Measurements from ENCODE around the gene STAT6. TPM values are rescaled to one million over a fixed set of nuclear protein-coding genes. Genes with fewer than 3 reads are reported as not detected.

Gene STAT6
- total and polyA plus RNA-seq, 10 of the 15 experiments (the other 5 are each of a cell fraction or from before 2014, with no cell fraction given) = 14.2 to 176 (median 89.6) TPM

DNA sequence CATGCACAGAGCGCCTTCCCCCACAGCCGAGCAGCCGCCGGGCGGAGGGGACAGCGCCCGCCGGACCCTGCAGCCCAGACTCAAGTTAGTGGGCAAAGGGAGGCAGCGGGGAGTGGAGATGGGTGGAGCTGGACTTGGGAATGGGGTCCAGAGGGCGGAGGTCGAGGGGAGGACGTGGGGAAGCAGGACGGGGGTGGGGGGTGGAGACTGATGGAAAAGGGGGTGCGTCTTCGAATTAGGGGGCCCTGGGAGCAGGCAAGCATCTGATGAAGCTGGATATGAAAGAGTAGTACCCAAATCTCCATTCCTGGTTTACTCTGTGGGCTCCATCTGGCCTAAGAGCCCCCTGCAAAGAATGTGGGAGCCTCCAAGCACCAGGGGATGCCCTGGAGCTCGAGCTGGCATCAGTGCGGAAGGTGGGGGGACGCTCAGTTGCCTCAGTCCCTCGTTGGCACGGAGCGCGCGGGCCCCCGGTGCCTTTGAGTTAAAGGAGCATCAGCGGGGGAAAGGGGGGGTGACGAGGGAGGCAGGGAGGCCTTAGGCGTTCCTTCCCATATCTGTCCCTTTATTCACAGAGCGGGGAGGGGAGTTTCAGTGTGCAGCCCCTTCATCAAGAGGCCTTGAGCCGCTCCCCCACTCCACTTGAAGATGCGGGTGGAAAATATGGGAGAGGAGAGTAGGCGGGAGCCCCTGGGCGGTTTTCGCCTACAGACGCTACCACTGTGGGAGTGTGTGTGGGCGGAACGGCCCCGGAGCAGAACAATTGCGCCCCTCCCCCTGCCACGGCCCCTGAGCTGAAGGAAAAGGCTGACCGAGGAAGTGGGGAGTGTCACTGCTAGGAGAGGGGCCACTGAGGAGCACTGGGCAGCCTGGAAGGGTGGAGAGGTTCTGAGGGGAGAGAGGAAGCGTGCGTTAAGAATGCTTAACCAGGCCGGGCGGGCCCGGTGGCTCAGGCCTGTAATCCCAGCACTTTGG, 21.6 kb downstream of the STAT6 start (continued):
- TF ChIP-seq, protein P1, sequence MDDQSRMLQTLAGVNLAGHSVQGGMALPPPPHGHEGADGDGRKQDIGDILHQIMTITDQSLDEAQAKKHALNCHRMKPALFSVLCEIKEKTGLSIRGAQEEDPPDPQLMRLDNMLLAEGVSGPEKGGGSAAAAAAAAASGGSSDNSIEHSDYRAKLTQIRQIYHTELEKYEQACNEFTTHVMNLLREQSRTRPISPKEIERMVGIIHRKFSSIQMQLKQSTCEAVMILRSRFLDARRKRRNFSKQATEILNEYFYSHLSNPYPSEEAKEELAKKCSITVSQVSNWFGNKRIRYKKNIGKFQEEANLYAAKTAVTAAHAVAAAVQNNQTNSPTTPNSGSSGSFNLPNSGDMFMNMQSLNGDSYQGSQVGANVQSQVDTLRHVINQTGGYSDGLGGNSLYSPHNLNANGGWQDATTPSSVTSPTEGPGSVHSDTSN (IDR thresholded peaks at IDR 0.05; ENCODE audit: insufficient replicate concordance, low read depth, low read length) = no peak
- TF ChIP-seq NBN (IDR thresholded peaks at IDR 0.05) (no peak), SRF (IDR thresholded peaks at IDR 0.05; ENCODE audit: low read depth in 2 of 2, low read length in 2 of 2) (no peak), IRF4 (IDR thresholded peaks at IDR 0.05; ENCODE audit: low read depth, low read length) (no peak), LARP7 (IDR thresholded peaks at IDR 0.05) (no peak), ATF7 (IDR thresholded peaks at IDR 0.05; ENCODE audit: low read depth) (peak; percentile 79), TARDBP (IDR thresholded peaks at IDR 0.05; ENCODE audit: borderline replicate concordance) (no peak), IKZF1 (conservative IDR thresholded peaks at IDR 0.05) (peak; percentile 79), TBL1XR1 (IDR thresholded peaks at IDR 0.05; ENCODE audit: low read depth, low read length) (no peak), BHLHE40 (IDR thresholded peaks at IDR 0.05; ENCODE audit: borderline replicate concordance in 1 of 2, low read depth in 2 of 2, low read length in 1 of 2) (peak; percentile 22 to 30; a peak in 2 of 4 replicates)
- TF ChIP-seq, protein P2, sequence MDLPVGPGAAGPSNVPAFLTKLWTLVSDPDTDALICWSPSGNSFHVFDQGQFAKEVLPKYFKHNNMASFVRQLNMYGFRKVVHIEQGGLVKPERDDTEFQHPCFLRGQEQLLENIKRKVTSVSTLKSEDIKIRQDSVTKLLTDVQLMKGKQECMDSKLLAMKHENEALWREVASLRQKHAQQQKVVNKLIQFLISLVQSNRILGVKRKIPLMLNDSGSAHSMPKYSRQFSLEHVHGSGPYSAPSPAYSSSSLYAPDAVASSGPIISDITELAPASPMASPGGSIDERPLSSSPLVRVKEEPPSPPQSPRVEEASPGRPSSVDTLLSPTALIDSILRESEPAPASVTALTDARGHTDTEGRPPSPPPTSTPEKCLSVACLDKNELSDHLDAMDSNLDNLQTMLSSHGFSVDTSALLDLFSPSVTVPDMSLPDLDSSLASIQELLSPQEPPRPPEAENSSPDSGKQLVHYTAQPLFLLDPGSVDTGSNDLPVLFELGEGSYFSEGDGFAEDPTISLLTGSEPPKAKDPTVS (IDR thresholded peaks at IDR 0.05; ENCODE audit: low read depth, low read length) = no peak
- TF ChIP-seq, protein P3, sequence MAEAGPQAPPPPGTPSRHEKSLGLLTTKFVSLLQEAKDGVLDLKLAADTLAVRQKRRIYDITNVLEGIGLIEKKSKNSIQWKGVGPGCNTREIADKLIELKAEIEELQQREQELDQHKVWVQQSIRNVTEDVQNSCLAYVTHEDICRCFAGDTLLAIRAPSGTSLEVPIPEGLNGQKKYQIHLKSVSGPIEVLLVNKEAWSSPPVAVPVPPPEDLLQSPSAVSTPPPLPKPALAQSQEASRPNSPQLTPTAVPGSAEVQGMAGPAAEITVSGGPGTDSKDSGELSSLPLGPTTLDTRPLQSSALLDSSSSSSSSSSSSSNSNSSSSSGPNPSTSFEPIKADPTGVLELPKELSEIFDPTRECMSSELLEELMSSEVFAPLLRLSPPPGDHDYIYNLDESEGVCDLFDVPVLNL (IDR thresholded peaks at IDR 0.05; ENCODE audit: low read depth, low read length) = no peak
- TF ChIP-seq, protein P4, sequence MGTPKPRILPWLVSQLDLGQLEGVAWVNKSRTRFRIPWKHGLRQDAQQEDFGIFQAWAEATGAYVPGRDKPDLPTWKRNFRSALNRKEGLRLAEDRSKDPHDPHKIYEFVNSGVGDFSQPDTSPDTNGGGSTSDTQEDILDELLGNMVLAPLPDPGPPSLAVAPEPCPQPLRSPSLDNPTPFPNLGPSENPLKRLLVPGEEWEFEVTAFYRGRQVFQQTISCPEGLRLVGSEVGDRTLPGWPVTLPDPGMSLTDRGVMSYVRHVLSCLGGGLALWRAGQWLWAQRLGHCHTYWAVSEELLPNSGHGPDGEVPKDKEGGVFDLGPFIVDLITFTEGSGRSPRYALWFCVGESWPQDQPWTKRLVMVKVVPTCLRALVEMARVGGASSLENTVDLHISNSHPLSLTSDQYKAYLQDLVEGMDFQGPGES (IDR thresholded peaks at IDR 0.05) = no peak
- TF ChIP-seq, protein P5, sequence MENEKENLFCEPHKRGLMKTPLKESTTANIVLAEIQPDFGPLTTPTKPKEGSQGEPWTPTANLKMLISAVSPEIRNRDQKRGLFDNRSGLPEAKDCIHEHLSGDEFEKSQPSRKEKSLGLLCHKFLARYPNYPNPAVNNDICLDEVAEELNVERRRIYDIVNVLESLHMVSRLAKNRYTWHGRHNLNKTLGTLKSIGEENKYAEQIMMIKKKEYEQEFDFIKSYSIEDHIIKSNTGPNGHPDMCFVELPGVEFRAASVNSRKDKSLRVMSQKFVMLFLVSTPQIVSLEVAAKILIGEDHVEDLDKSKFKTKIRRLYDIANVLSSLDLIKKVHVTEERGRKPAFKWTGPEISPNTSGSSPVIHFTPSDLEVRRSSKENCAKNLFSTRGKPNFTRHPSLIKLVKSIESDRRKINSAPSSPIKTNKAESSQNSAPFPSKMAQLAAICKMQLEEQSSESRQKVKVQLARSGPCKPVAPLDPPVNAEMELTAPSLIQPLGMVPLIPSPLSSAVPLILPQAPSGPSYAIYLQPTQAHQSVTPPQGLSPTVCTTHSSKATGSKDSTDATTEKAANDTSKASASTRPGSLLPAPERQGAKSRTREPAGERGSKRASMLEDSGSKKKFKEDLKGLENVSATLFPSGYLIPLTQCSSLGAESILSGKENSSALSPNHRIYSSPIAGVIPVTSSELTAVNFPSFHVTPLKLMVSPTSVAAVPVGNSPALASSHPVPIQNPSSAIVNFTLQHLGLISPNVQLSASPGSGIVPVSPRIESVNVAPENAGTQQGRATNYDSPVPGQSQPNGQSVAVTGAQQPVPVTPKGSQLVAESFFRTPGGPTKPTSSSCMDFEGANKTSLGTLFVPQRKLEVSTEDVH (IDR thresholded peaks at IDR 0.05; ENCODE audit: low read depth, partially characterized antibody) = no peak
